OCI-LY1 (cell line): Measurements from ENCODE around the gene NDUFA11.

Experiments
- CTCF ChIP-seq: fragments of 200-600 bp; sonication (generic), shearing (Covaris generic); IDR thresholded peaks from 2 replicates; pipeline ENCODE4 v1.5.1; 2017; ENCODE audit warnings: mild to moderate bottlenecking, antibody characterized with exemption, low read length, moderate library complexity, mixed read lengths
- EZH2 ChIP-seq: fragments of 200-600 bp; sonication (generic), shearing (Covaris generic); IDR thresholded peaks from 2 replicates; pipeline ENCODE4 v1.8.0; 2017; ENCODE audit warnings: borderline replicate concordance, mixed run types, mild to moderate bottlenecking, antibody characterized with exemption, low read length, moderate library complexity, mixed read lengths

DNA sequence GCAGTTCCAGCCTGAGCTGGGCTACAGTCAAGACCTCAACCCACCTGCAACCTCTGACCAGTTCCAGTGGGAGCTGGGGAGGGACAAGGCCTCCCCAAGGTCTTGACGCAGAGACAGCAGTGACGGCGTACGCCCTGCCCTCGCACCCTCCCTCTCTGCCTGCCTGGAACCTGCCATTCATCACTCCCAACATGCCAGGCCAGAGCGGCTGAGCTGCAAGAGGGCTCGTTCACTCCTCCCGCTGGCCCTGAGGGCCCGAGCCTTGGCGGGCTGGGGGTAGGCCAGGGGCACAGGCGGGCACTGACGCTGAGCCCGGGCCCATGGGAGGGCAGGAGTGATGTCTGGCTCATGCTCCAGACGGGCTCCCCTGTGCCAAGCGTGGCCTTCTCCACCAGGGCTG is 8.2 kb downstream of the NDUFA11 start:
- TF ChIP-seq CTCF (no peak), EZH2 (no peak)
